ENCODE data around the gene FBLN2.

FBLN2 gene

GRCh38 chr3:13580256-13581023, 31.5 kb downstream of the FBLN2 start:
- Mint-ChIP-seq H3K4me3 (no peak overlapping the region), H3K9me3 (no peaks in the 10 kb centered on the region), H3K27ac (ENCODE audit: low read depth) (no peak overlapping the region), H3K4me1 (no peaks in the 10 kb centered on the region), H3K27me3 (peaks cover 14% of the 10 kb centered on the region), H3K36me3 (ENCODE audit: insufficient read depth) (no peaks in the 10 kb centered on the region)
- DNase-seq (ENCODE audit: low spot score in 2 of 2) (no peak), ATAC-seq (replicated peaks; ENCODE audit: extremely low read depth, poor library complexity, severe bottlenecking) (no peak)

DNA sequence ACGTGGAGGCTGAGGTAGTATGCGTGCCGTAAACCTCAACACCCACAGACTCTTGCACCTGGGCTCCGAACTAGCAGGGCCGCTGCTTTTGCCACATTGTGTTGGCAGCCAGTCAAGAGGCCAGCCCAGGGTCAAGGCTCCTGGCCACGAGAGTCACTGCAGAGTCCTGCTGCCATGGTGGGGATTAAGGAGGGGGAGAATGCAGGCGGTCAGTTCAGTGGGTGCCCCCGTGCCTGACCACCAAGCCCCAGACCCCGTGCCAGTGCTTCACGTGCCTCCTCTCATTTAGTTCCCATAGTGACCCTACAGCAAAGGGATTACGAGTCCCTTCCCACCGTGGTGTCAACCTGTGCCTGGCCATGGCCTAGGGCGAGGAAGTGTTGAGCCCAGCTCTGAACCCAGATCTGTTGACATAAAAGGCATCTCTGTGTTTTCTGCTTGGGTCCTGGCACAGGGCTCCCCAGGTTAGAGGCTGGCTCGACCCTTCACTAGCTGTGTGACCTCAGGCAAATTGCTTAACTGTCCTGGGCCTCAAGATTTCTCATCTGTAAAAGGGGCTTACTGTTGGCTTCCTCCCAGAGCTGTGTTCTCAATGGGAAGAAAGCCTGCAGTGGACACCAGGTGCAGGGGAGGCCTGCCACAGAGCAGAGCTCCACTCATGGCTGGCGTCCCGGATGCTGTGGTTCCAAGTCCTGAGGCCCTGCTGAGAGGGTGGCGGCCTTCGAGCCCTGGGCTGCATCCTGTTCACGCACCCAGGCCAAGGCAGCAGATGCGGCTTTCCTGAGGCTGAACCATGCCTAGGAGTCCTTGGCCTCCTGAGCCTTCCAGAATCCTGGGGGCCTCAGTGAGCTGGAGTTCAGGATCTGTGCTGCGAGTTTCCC, 32.8 kb downstream of the FBLN2 start:
- Mint-ChIP-seq H3K9me3 (no peaks in the 10 kb centered on the region), H3K36me3 (ENCODE audit: insufficient read depth) (no peaks in the 10 kb centered on the region), H3K4me1 (no peaks in the 10 kb centered on the region), H3K27ac (ENCODE audit: low read depth) (no peak overlapping the region), H3K4me3 (no peak overlapping the region), H3K27me3 (peaks cover 14% of the 10 kb centered on the region)
- ATAC-seq (replicated peaks; ENCODE audit: extremely low read depth, poor library complexity, severe bottlenecking) (no peak), DNase-seq (ENCODE audit: low spot score in 2 of 2) (no peak)

DNA sequence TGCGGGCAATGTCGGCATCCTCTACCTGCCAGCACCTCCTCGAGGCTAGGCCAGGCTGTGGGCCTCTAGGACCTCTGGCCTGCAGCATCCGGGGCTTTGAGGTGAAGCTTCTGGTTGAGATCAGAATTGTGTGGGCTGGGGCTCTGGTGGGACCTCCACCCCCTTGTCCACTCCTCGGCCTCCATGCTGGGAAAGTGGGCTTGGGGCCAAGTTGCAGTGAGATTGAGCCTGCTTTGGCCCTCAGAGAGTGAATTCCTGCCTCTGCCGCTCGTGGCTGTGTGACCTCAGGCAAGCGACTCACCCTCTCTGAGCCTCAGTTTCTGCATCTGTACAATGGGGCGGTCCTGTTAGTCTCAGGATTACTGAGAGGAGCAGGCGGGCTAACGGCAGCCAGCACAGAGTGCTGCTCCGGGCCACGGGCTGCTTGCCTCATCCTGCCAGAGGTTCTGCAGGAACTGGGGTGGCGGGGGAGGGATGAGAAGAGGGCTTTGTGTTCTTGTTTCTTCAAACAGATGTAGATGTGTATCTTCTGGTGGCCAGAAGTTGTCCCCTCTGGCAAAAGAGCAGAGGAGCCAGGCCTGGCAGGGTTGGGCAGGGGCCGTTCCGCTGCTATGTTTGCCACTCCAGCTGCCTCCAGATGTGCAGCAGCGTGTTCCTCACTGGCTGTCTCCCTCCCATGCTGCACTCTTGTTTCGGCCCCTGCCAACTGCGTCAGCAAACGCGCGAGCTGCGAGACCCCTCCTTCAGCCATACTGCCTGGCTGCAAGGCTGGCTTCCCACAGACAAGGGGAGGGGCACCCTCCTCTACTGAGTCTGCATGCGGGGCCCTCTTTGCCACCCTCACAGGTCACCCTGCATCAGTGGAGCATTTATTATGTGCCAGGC, 33.7 kb downstream of the FBLN2 start:
- Mint-ChIP-seq H3K27ac (ENCODE audit: low read depth) (no peak overlapping the region), H3K9me3 (no peaks in the 10 kb centered on the region), H3K36me3 (ENCODE audit: insufficient read depth) (no peaks in the 10 kb centered on the region), H3K4me1 (no peaks in the 10 kb centered on the region), H3K27me3 (peaks cover 14% of the 10 kb centered on the region), H3K4me3 (no peak overlapping the region)
- no peak for DNase-seq (ENCODE audit: low spot score in 2 of 2)
- ATAC-seq (replicated peaks; ENCODE audit: extremely low read depth, poor library complexity, severe bottlenecking), result no peak

GRCh38 chr3:13583251-13584180, 34.6 kb downstream of the FBLN2 start:
- no peaks in the 10 kb centered on the region for H3K9me3 Mint-ChIP-seq
- H3K27ac Mint-ChIP-seq (ENCODE audit: low read depth), result no peak overlapping the region
- ATAC-seq (replicated peaks; ENCODE audit: extremely low read depth, poor library complexity, severe bottlenecking) (no peak), DNase-seq (ENCODE audit: low spot score in 2 of 2) (no peak)
- H3K4me3 Mint-ChIP-seq, result no peak overlapping the region
- H3K4me1 Mint-ChIP-seq, result no peaks in the 10 kb centered on the region
- peaks cover 14% of the 10 kb centered on the region for H3K27me3 Mint-ChIP-seq
- no peaks in the 10 kb centered on the region for H3K36me3 Mint-ChIP-seq (ENCODE audit: insufficient read depth)

DNA sequence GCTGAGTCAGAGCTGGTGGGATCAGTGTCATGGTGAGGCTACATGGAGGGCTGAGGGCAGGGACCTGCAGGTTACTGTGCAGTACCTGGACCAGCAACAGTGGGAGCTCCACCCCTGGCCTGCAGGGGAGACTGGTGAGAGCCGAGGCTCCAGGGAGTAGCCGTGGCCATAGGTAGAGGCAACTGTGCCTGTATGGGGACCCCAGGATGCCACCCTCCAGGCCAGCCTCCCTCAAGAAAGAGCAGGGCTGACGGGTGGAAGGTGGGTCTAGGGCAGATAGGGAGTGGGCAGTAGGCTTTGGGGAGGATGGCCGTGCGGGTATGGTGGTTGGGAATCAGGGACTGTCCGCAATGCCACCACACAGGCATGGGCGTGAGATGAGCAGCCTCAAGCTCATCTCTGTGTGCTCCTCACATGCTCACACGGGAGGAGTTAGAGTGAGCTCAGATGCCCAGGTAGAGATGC, 35.5 kb downstream of the FBLN2 start:
- H3K36me3 Mint-ChIP-seq (ENCODE audit: insufficient read depth), result no peaks in the 10 kb centered on the region
- H3K9me3 Mint-ChIP-seq, result no peaks in the 10 kb centered on the region
- H3K4me3 Mint-ChIP-seq, result no peak overlapping the region
- H3K27ac Mint-ChIP-seq (ENCODE audit: low read depth), result no peak overlapping the region
- H3K27me3 Mint-ChIP-seq, result peaks cover 14% of the 10 kb centered on the region
- no peak for ATAC-seq (replicated peaks; ENCODE audit: extremely low read depth, poor library complexity, severe bottlenecking)
- H3K4me1 Mint-ChIP-seq, result no peaks in the 10 kb centered on the region
- DNase-seq (ENCODE audit: low spot score in 2 of 2), result no peak

- no peaks in the 10 kb centered on the region for H3K36me3 Mint-ChIP-seq (ENCODE audit: insufficient read depth)
- no peaks in the 10 kb centered on the region for H3K4me1 Mint-ChIP-seq
- no peak overlapping the region for H3K27ac Mint-ChIP-seq (ENCODE audit: low read depth)
- DNase-seq (ENCODE audit: low spot score in 2 of 2), result no peak
- H3K4me3 Mint-ChIP-seq, result no peak overlapping the region
- H3K27me3 Mint-ChIP-seq, result peaks cover 10% of the 10 kb centered on the region
- ATAC-seq (replicated peaks; ENCODE audit: extremely low read depth, poor library complexity, severe bottlenecking), result no peak
- H3K9me3 Mint-ChIP-seq, result no peaks in the 10 kb centered on the region
These were observed 36.0 kb downstream of the FBLN2 start for GRCh38 chr3:13584901-13585300.

DNA sequence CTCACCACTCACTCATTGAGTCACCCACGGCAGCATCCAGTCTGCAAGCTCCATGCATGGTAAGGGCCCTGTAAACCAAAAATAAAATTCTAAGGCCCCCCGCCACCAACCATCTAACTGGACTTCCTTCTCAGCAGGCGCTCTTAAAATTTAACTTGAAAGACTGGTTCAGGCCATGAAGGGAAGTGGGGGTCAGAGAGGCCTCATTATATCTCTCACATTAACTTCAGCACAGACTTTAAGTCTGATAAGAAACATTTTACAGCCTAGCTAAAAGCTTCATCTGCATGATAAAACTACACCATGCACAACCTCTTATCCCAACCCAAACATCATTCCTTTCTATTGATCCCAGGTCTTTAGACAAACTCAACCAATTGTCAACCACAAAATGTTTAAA, 38.5 kb downstream of the FBLN2 start:
- ATAC-seq (replicated peaks; ENCODE audit: extremely low read depth, poor library complexity, severe bottlenecking), result no peak
- Mint-ChIP-seq H3K9me3 (no peaks in the 10 kb centered on the region), H3K27me3 (no peaks in the 10 kb centered on the region), H3K27ac (ENCODE audit: low read depth) (no peak overlapping the region), H3K4me3 (no peak overlapping the region), H3K4me1 (no peaks in the 10 kb centered on the region), H3K36me3 (ENCODE audit: insufficient read depth) (peaks cover 2% of the 10 kb centered on the region)
- no peak for DNase-seq (ENCODE audit: low spot score in 2 of 2)

- Mint-ChIP-seq H3K4me3 (no peak overlapping the region), H3K4me1 (no peaks in the 10 kb centered on the region), H3K36me3 (ENCODE audit: insufficient read depth) (peaks cover 2% of the 10 kb centered on the region), H3K27ac (ENCODE audit: low read depth) (no peak overlapping the region), H3K27me3 (no peaks in the 10 kb centered on the region), H3K9me3 (no peaks in the 10 kb centered on the region)
- no peak for DNase-seq (ENCODE audit: low spot score in 2 of 2)
- ATAC-seq (replicated peaks; ENCODE audit: extremely low read depth, poor library complexity, severe bottlenecking), result no peak
These were observed 39.3 kb downstream of the FBLN2 start for GRCh38 chr3:13588221-13588701.

DNA sequence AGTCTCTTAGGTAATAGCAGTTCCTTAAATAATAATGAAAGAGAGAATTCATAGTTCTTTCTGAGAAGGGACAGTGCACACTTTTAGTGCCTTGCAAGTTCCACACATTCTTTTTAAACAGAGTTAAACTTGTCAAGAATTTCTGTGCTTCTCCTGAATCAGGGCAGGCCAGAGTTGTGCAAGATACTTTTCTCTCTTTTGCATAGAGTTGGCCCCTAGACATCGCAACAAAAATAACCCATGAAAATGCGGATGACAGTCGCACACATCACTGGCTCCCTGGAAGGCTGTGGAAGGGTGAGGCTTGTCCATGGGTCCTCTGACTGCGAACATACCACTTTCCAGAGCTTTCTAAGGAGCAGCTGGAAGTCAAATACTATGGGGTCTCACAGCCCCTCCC, 40.1 kb downstream of the FBLN2 start:
- Mint-ChIP-seq H3K27ac (ENCODE audit: low read depth) (no peak overlapping the region), H3K4me1 (no peaks in the 10 kb centered on the region), H3K9me3 (no peaks in the 10 kb centered on the region), H3K4me3 (no peak overlapping the region), H3K36me3 (ENCODE audit: insufficient read depth) (peaks cover 2% of the 10 kb centered on the region), H3K27me3 (peaks cover 7% of the 10 kb centered on the region)
- no peak for DNase-seq (ENCODE audit: low spot score in 2 of 2)
- ATAC-seq (replicated peaks; ENCODE audit: extremely low read depth, poor library complexity, severe bottlenecking), result no peak

GRCh38 chr3:13590841-13591520, 42.1 kb downstream of the FBLN2 start:
- H3K4me1 Mint-ChIP-seq, result no peaks in the 10 kb centered on the region

DNA sequence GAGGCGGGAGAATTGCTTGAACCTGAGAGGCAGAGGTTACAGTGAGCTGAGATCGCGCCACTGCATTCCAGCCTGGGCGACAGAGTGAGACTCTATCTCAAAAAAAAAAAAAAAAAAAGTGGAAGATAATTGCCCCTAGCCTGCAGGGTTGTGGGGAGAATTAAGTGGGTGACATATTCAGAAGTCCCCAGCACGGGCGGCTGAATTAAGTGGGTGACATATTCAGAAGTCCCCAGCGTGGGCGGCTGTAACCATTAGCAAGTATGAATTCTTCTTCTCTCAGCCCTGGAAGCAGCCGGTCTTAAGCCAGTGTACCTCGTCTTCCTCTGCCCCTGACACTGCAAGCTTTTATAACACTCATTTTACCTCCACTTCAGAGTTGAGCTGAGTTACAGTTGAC, 44.7 kb downstream of the FBLN2 start:
- DNase-seq (ENCODE audit: low spot score in 2 of 2) (no peak), ATAC-seq (replicated peaks; ENCODE audit: extremely low read depth, poor library complexity, severe bottlenecking) (no peak)
- Mint-ChIP-seq H3K36me3 (ENCODE audit: insufficient read depth) (peaks cover 2% of the 10 kb centered on the region), H3K27me3 (peaks cover 33% of the 10 kb centered on the region), H3K4me1 (no peaks in the 10 kb centered on the region), H3K27ac (ENCODE audit: low read depth) (no peak overlapping the region), H3K4me3 (no peak overlapping the region), H3K9me3 (no peaks in the 10 kb centered on the region)

More at GRCh38 chr3:13590841-13591520, 42.1 kb downstream of the FBLN2 start:
- DNase-seq (ENCODE audit: low spot score in 2 of 2) (no peak), ATAC-seq (replicated peaks; ENCODE audit: extremely low read depth, poor library complexity, severe bottlenecking) (no peak)
- H3K27ac Mint-ChIP-seq (ENCODE audit: low read depth), result no peak overlapping the region
- no peak overlapping the region for H3K4me3 Mint-ChIP-seq
- no peaks in the 10 kb centered on the region for H3K9me3 Mint-ChIP-seq
- H3K36me3 Mint-ChIP-seq (ENCODE audit: insufficient read depth), result peaks cover 2% of the 10 kb centered on the region
- peaks cover 20% of the 10 kb centered on the region for H3K27me3 Mint-ChIP-seq
